BLaER1 treated with 17β-estradiol and CSF1 and Interleukin-3, amounts not matched to agents 10 nM and 100 nM (cell line): ENCODE measurements around the gene SEL1L3.

Experiments used
- H3K27ac ChIP-seq, 11 experiments: shearing (Covaris generic); formaldehyde crosslinking; 2 replicates each; pipeline ENCODE4 v1.8.1; 2022
- H3K27me3 ChIP-seq, 11 experiments: shearing (Covaris generic); formaldehyde crosslinking; 2 replicates each; pipeline ENCODE4 v1.8.1; 2022
- H3K36me3 ChIP-seq, 11 experiments: shearing (Covaris generic); formaldehyde crosslinking; 2 replicates each; pipeline ENCODE4 v1.8.1; 2022
- H3K4me1 ChIP-seq, 10 experiments: shearing (Covaris generic); formaldehyde crosslinking; 2 replicates each; pipeline ENCODE4 v1.8.1; 2022
- H3K4me2 ChIP-seq, 11 experiments: shearing (Covaris generic); formaldehyde crosslinking; 2 replicates each; pipeline ENCODE4 v1.8.1; 2022
- H3K4me3 ChIP-seq, 10 experiments: shearing (Covaris generic); formaldehyde crosslinking; 2 replicates each; pipeline ENCODE4 v1.8.1; 2022
- H3K9ac ChIP-seq, 11 experiments: shearing (Covaris generic); formaldehyde crosslinking; 2 replicates each; pipeline ENCODE4 v1.8.1; 2022
- H3K9me3 ChIP-seq, 11 experiments: shearing (Covaris generic); formaldehyde crosslinking; replicated peaks in 1 of 11; 2 replicates each; pipeline ENCODE4 v1.8.1; 2022
- H4K20me1 ChIP-seq, 11 experiments: shearing (Covaris generic); formaldehyde crosslinking; 2 replicates each; pipeline ENCODE4 v1.8.1; 2022
- Cebpa-rat ChIP-seq, 11 experiments: shearing (Covaris generic); IDR thresholded peaks; 2 replicates each; pipeline ENCODE4 v1.8.1; 2022

The SEL1L3 gene

DNA sequence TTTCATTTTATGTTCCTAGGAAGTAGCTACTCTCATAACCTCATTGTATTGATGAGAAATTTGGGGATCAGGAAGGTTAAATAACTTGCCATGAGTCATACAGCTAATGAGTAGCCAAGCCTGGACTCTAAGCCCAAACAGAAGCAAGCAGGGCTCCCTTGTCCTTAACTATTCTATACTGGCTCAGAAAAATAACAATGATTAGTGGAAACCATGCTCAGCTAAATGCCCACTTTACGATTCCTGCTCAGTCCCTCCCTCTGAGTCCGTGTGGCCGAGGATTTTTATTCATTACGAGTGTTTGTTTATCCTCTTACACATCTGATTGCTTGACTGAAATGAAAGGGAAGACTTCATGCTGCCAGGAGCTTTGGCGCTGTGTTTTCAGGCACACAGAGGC is 106.3 kb downstream of the SEL1L3 start:
- no peak for TF ChIP-seq Cebpa-rat (IDR thresholded peaks at IDR 0.05)
- no peak overlapping the region for H3K9ac ChIP-seq
- H3K36me3 ChIP-seq, result peaks cover 12 to 41% (median 22%) of the 10 kb centered on the region in 11 experiments; a peak in 17 of 22 replicates
- peaks cover 32 to 47% (median 40%) of the 10 kb centered on the region in 10 experiments for H3K4me1 ChIP-seq
- no peaks in the 10 kb centered on the region for H4K20me1 ChIP-seq
- H3K9me3 ChIP-seq, result peaks cover 0 to 18% (median 6%) of the 10 kb centered on the region in 11 experiments; a peak in 12 of 22 replicates
- H3K4me3 ChIP-seq, result no peak overlapping the region
- H3K4me2 ChIP-seq, result peak overlapping the region; percentile 44 to 78 (median 51); a peak in 17 of 22 replicates
- 0 out of 22 replicates have a peak overlapping the region, but pooled peaks of 1 of the 11 experiments have one; percentile 7 for H3K27ac ChIP-seq
- H3K27me3 ChIP-seq, result no peaks in the 10 kb centered on the region

DNA sequence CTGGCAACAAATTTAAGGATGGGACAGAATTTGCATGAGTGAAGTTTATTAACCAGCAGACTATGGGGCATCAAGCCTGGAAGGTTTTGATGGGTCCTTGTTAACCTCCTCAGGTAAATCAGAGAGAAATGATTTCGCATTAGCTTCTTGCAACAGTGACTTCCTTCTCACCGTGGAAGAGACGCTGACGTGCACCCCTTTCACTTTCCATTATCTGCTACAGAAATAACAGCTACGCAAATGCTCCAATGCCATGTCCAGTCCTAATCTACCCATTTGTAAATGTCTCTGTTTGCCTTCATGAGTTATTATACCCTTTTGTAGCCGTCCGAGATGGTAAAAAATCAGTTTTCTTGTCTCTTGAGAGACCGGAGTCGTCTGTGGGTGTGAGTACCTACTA is 106.9 kb downstream of the SEL1L3 start:
- TF ChIP-seq Cebpa-rat (IDR thresholded peaks at IDR 0.05), result no peak
- H3K4me2 ChIP-seq, result peak overlapping the region; percentile 44 to 78 (median 51)
- peak overlapping the region in 1 of 11 experiments; percentile 7; a peak in 1 of 22 replicates for H3K27ac ChIP-seq
- peaks cover 38 to 49% (median 43%) of the 10 kb centered on the region in 10 experiments for H3K4me1 ChIP-seq
- no peaks in the 10 kb centered on the region for H3K27me3 ChIP-seq
- H3K9ac ChIP-seq, result no peak overlapping the region
- no peak overlapping the region for H3K4me3 ChIP-seq
- peaks cover 12 to 37% (median 18%) of the 10 kb centered on the region in 11 experiments; a peak in 17 of 22 replicates for H3K36me3 ChIP-seq
- no peaks in the 10 kb centered on the region for H4K20me1 ChIP-seq
- peaks cover 0 to 15% (median 6%) of the 10 kb centered on the region in 11 experiments; a peak in 12 of 22 replicates for H3K9me3 ChIP-seq

DNA sequence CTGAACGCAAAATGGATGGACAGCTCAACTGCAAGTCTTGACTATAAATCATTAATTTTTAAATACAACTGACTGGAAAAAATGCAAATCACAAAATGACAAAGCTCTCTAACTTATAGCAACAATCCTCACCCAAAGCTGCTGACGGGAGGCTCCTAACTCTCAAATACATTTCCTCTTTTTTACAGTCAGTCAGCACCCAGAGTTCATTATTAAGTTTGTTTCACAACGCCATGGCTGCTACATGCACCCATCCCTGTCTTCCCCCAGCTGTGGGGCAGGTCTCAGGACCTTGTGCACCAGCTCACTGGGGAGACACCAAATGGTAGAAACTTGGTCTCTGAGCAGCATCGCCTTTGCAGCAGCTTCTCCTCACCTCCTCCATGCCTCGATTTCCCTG is 109.5 kb downstream of the SEL1L3 start:
- H3K36me3 ChIP-seq, result peaks cover 0 to 12% (median 0%) of the 10 kb centered on the region in 11 experiments; a peak in 6 of 22 replicates
- H3K27me3 ChIP-seq, result 0 out of 22 replicates have a peak, but pooled peaks cover 0 to 6% (median 0%) of the 10 kb centered on the region in 11 experiments
- TF ChIP-seq Cebpa-rat (IDR thresholded peaks at IDR 0.05), result no peak
- peak overlapping the region in 1 of 11 experiments; percentile 4; a peak in 2 of 22 replicates for H3K27ac ChIP-seq
- H4K20me1 ChIP-seq, result no peaks in the 10 kb centered on the region
- peak overlapping the region; percentile 32 to 92 (median 85); a peak in 17 of 22 replicates for H3K4me2 ChIP-seq
- H3K4me3 ChIP-seq, result no peak overlapping the region
- no peak overlapping the region for H3K9ac ChIP-seq
- no peaks in the 10 kb centered on the region for H3K9me3 ChIP-seq
- H3K4me1 ChIP-seq, result peaks cover 50 to 70% (median 65%) of the 10 kb centered on the region in 10 experiments

DNA sequence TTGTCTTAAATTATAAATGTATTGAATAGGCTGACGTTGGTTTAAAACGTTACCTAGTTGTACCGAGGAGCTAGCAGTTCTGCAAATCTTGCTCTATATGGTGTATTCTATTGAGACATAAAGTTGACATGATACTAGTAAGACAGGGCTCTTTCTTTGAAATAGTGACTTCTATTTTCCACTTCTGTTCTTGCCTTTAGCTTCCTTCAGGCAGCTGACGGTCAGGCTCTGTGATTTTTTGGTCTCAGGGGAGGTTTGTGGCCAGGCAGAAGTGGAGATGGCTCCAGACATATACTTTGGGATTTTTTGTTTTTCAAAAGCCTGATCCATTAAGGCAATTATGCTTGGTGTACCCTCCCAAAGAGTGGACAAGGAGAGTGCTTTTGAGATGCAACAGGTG is 111.9 kb downstream of the SEL1L3 start:
- TF ChIP-seq Cebpa-rat (IDR thresholded peaks at IDR 0.05), result peak in 4 of 11 experiments; percentile 17 to 55 (median 34); a peak in 4 of 22 replicates
- Histone ChIP-seq H3K4me3 (peak overlapping the region in 6 of 10 experiments; percentile 10 to 43 (median 32); a peak in 9 of 20 replicates), H3K9me3 (no peaks in the 10 kb centered on the region), H3K36me3 (peaks cover 0 to 7% (median 0%) of the 10 kb centered on the region in 11 experiments; a peak in 1 of 22 replicates), H4K20me1 (no peaks in the 10 kb centered on the region), H3K9ac (peak overlapping the region in 8 of 11 experiments; percentile 17 to 78 (median 71); a peak in 14 of 22 replicates), H3K27ac (peak overlapping the region in 9 of 11 experiments; percentile 34 to 87 (median 81); a peak in 18 of 22 replicates), H3K27me3 (0 out of 22 replicates have a peak, but pooled peaks cover 0 to 6% (median 0%) of the 10 kb centered on the region in 11 experiments), H3K4me2 (peak overlapping the region; percentile 59 to 93 (median 87)), H3K4me1 (peaks cover 41 to 63% (median 59%) of the 10 kb centered on the region in 10 experiments)

DNA sequence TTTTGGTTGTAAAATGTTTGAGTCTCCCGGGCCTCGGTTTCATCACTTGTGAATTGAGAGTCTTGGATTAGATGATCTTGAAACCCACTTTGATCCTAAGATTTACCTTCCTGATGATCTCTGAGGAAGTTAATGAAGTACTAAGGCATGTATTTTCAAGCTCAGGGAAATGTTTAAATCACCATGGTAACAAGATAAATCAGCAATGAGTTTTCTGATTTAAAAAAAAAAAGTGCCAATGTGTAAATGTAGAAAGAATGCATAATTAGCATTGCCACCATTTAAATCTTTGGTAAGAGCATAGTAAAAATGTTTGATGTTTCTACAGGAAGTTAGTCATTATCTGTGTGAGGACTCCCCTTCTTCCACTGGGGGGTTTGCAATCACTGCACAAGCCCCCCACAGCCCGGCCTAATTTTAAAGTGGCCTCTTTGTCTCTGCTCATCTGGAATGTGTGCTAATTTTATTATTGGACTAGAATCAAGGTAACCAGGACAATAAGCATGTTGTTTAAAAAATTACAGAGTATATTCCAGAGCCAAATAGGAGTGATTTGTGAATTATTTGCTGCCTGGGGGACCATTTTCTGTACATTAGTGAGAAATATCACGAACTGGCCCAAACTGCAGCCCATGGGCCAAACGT is 113.5 kb downstream of the SEL1L3 start:
- H3K27me3 ChIP-seq, result 0 out of 22 replicates have a peak, but pooled peaks cover 0 to 6% (median 0%) of the 10 kb centered on the region in 11 experiments
- H3K4me2 ChIP-seq, result peak overlapping the region; percentile 59 to 93 (median 87); a peak in 21 of 22 replicates
- H3K4me3 ChIP-seq, result 0 out of 20 replicates have a peak overlapping the region, but pooled peaks of 3 of the 10 experiments have one; percentile 15 to 36 (median 31)
- H3K4me1 ChIP-seq, result peaks cover 38 to 55% (median 53%) of the 10 kb centered on the region in 10 experiments
- TF ChIP-seq Cebpa-rat (IDR thresholded peaks at IDR 0.05), result no peak
- H3K27ac ChIP-seq, result peak overlapping the region in 9 of 11 experiments; percentile 34 to 87 (median 81); a peak in 16 of 22 replicates
- peak overlapping the region in 7 of 11 experiments; percentile 57 to 78 (median 73); a peak in 11 of 22 replicates for H3K9ac ChIP-seq
- H3K36me3 ChIP-seq, result peaks cover 0 to 12% (median 0%) of the 10 kb centered on the region in 11 experiments; a peak in 2 of 22 replicates
- no peaks in the 10 kb centered on the region for H3K9me3 ChIP-seq
- H4K20me1 ChIP-seq, result no peaks in the 10 kb centered on the region

DNA sequence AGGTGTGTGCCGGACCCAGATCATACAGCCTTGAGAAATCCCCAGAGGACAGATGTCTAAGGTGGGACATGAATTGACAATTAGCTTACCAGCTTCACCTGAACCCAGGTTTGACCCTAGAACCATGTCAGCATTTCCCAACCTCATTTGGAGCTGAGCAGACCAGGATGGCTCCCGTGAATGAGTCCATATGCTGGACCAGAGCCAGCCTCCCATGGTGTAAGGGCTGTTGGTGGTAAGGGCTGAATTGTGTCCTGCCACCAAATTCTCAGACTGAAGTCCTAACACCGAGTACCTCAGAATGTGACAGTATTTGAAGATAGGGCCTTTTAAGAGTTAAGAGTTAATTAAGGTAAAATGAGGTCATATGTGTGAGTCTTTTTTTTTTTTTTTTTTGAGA is 118.8 kb downstream of the SEL1L3 start:
- no peak for TF ChIP-seq Cebpa-rat (IDR thresholded peaks at IDR 0.05)

DNA sequence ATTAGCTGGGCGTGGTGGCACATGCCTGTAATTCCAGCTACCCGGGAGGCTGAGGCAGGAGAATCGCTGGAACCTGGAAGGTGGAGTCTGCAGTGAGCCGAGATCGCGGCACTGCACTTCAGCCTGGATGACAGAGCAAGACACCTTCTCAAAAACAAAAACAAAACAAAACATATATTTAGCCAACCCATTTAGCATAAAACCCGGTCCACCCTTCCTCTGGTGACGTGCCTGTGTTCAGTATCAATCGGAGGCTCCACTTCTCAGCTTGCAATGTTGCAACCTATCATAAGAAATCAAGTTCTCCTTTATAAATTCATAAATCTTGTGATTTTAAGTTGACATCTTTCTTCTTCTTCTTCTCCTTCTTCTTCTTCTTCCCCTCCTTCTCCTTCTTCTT is 133.2 kb downstream of the SEL1L3 start:
- H4K20me1 ChIP-seq, result no peaks in the 10 kb centered on the region
- H3K4me3 ChIP-seq, result no peak overlapping the region
- peak overlapping the region in 7 of 11 experiments; percentile 68 to 84 (median 72); a peak in 10 of 22 replicates for H3K4me2 ChIP-seq
- peaks cover 0 to 22% (median 13%) of the 10 kb centered on the region in 11 experiments; a peak in 10 of 22 replicates for H3K9me3 ChIP-seq
- H3K27me3 ChIP-seq, result no peaks in the 10 kb centered on the region
- H3K36me3 ChIP-seq, result no peaks in the 10 kb centered on the region
- H3K9ac ChIP-seq, result no peak overlapping the region
- H3K27ac ChIP-seq, result no peak overlapping the region
- peaks cover 36 to 49% (median 42%) of the 10 kb centered on the region in 10 experiments for H3K4me1 ChIP-seq
- TF ChIP-seq Cebpa-rat (IDR thresholded peaks at IDR 0.05), result no peak

More for the DNA sequence above, 118.8 kb downstream of the SEL1L3 start:
- H3K4me2 ChIP-seq, result no peak overlapping the region
- no peak overlapping the region for H3K27ac ChIP-seq
- H3K36me3 ChIP-seq, result peaks cover 0 to 12% (median 0%) of the 10 kb centered on the region in 11 experiments; a peak in 1 of 22 replicates
- no peaks in the 10 kb centered on the region for H4K20me1 ChIP-seq
- H3K4me1 ChIP-seq, result peaks cover 0 to 11% (median 8%) of the 10 kb centered on the region in 10 experiments; a peak in 13 of 20 replicates
- no peak overlapping the region for H3K9ac ChIP-seq
- no peaks in the 10 kb centered on the region for H3K9me3 ChIP-seq
- H3K27me3 ChIP-seq, result no peaks in the 10 kb centered on the region
- no peak overlapping the region for H3K4me3 ChIP-seq

DNA sequence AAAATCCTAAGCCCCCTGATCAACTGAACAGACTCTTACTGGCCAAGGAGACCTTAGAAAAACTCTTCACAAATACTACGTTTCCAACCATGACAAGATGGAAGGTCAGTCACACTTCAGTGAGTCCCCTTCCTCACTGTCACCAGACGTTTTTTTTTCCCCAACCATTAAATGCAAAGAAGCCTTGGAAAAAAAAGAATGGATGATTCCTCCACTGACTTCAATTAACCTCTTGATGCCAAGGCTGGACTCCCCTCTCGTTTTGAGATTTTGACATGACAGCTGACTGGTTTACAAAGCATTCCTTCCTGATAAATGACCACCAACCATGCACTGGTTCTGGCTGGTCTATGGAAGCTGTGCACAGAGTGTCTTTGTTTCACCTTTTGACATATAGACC is 133.9 kb downstream of the SEL1L3 start:
- H3K9ac ChIP-seq, result no peak overlapping the region

More for the DNA sequence above, 133.9 kb downstream of the SEL1L3 start:
- H3K36me3 ChIP-seq, result no peaks in the 10 kb centered on the region
- peak overlapping the region; percentile 59 to 84 (median 72); a peak in 20 of 22 replicates for H3K4me2 ChIP-seq
- TF ChIP-seq Cebpa-rat (IDR thresholded peaks at IDR 0.05), result no peak
- H3K27me3 ChIP-seq, result no peaks in the 10 kb centered on the region
- H3K9me3 ChIP-seq, result peaks cover 0 to 26% (median 14%) of the 10 kb centered on the region in 11 experiments; a peak in 10 of 22 replicates
- 0 out of 22 replicates have a peak overlapping the region, but pooled peaks of 1 of the 11 experiments have one; percentile 8 for H3K27ac ChIP-seq
- no peaks in the 10 kb centered on the region for H4K20me1 ChIP-seq
- H3K4me3 ChIP-seq, result no peak overlapping the region
- H3K4me1 ChIP-seq, result peaks cover 30 to 46% (median 42%) of the 10 kb centered on the region in 10 experiments
